OCI-LY1 (cell line): ENCODE data around the gene SURF6.

Experiments used
- H2AFZ ChIP-seq: fragments of 200-600 bp; sonication (generic), shearing (Covaris generic); 2 replicates; pipeline ENCODE4 v1.6.0; 2014; ENCODE audit warnings: antibody characterized with exemption, mild to moderate bottlenecking, low read length
- H3F3A ChIP-seq: fragments of 200-600 bp; sonication (generic), shearing (Covaris generic); 2 replicates; pipeline ENCODE4 v1.6.0; 2014; ENCODE audit warnings: mild to moderate bottlenecking, antibody characterized with exemption, low read length, moderate library complexity; ENCODE audit not compliant: insufficient read depth
- H3K27ac ChIP-seq: fragments of 200-600 bp; sonication (generic); 2 replicates; pipeline ENCODE4 v1.5.1; 2014; ENCODE audit warnings: low read length, mixed run types, mild to moderate bottlenecking, low read depth; ENCODE audit not compliant: poor library complexity, severe bottlenecking
- H3K27me3 ChIP-seq: fragments of 200-600 bp; sonication (generic); 2 replicates; pipeline ENCODE4 v1.6.0; 2014; ENCODE audit warnings: antibody characterized with exemption, mild to moderate bottlenecking, low read length, moderate library complexity; ENCODE audit not compliant: insufficient read depth
- H3K36me3 ChIP-seq: fragments of 200-600 bp; sonication (generic); 2 replicates; pipeline ENCODE4 v1.6.1; 2014; ENCODE audit warnings: mild to moderate bottlenecking, antibody characterized with exemption, low read length, moderate library complexity, mixed read lengths; ENCODE audit not compliant: insufficient read depth
- H3K4me1 ChIP-seq: fragments of 200-600 bp; sonication (generic); 2 replicates; pipeline ENCODE4 v1.5.1; 2014; ENCODE audit warnings: mild to moderate bottlenecking, low read length, moderate library complexity; ENCODE audit not compliant: insufficient read depth, severe bottlenecking
- H3K4me2 ChIP-seq: fragments of 200-600 bp; sonication (generic), shearing (Covaris generic); 2 replicates; pipeline ENCODE4 v1.6.1; 2014; ENCODE audit warnings: low read length
- H3K4me3 ChIP-seq: fragments of 200-600 bp; sonication (generic); 2 replicates; pipeline ENCODE4 v1.5.1; 2014; ENCODE audit warnings: low read length, low read depth, mild to moderate bottlenecking, mixed read lengths; ENCODE audit not compliant: poor library complexity, severe bottlenecking
- H3K79me2 ChIP-seq: fragments of 200-600 bp; shearing (Covaris generic); 2 replicates; pipeline ENCODE4 v1.6.1; 2016; ENCODE audit warnings: mixed run types, low read length, mixed read lengths; ENCODE audit not compliant: insufficient read depth
- H3K9ac ChIP-seq: fragments of 200-600 bp; sonication (generic), shearing (Covaris generic); 2 replicates; pipeline ENCODE4 v1.6.1; 2014; ENCODE audit warnings: mild to moderate bottlenecking, low read length, mixed read lengths
- H3K9me2 ChIP-seq: fragments of 200-600 bp; sonication (generic), shearing (Covaris generic); 2 replicates; pipeline ENCODE4 v1.6.1; 2014; ENCODE audit warnings: low read depth, mild to moderate bottlenecking, low read length, mixed read lengths
- H3K9me3 ChIP-seq: fragments of 200-600 bp; shearing (Covaris generic); 2 replicates; pipeline ENCODE4 v1.6.1; 2014; ENCODE audit warnings: low read length, mixed read lengths
- H4K20me1 ChIP-seq: fragments of 200-600 bp; sonication (generic), shearing (Covaris generic); 2 replicates; pipeline ENCODE4 v1.6.0; 2016; ENCODE audit warnings: mild to moderate bottlenecking, low read length; ENCODE audit not compliant: insufficient read depth
- EZH2 ChIP-seq: fragments of 200-600 bp; sonication (generic), shearing (Covaris generic); IDR thresholded peaks from 2 replicates; pipeline ENCODE4 v1.8.0; 2017; ENCODE audit warnings: borderline replicate concordance, mixed run types, mild to moderate bottlenecking, antibody characterized with exemption, low read length, moderate library complexity, mixed read lengths
- TF ChIP-seq, protein P1 (sequence below): fragments of 200-600 bp; sonication (generic), shearing (Covaris generic); IDR thresholded peaks from 2 replicates; pipeline ENCODE4 v1.5.1; 2017; ENCODE audit warnings: mild to moderate bottlenecking, antibody characterized with exemption, low read length, moderate library complexity, mixed read lengths

SURF6 gene

GRCh38 chr9:133355881-133356357, 19.9 kb upstream of the SURF6 start:
- no peaks in the 10 kb centered on the region for H3K27me3 ChIP-seq
- no peaks in the 10 kb centered on the region for H3K9me2 ChIP-seq
- no peaks in the 10 kb centered on the region for H3K9me3 ChIP-seq
- H3K4me3 ChIP-seq = peak overlapping the region; percentile 90
- H3K79me2 ChIP-seq = no peaks in the 10 kb centered on the region; the same call in 1 of the 2 replicates
- no peaks in the 10 kb centered on the region for H4K20me1 ChIP-seq
- H3K27ac ChIP-seq = peak overlapping the region; percentile 49
- H3F3A ChIP-seq = peaks cover 16% of the 10 kb centered on the region
- H3K4me2 ChIP-seq = peak overlapping the region; percentile 91
- peak overlapping the region; percentile 84 for H3K9ac ChIP-seq
- peaks cover 29% of the 10 kb centered on the region for H3K4me1 ChIP-seq
- H2AFZ ChIP-seq = no peak overlapping the region
- peaks cover 61% of the 10 kb centered on the region for H3K36me3 ChIP-seq
- TF ChIP-seq, protein P1, sequence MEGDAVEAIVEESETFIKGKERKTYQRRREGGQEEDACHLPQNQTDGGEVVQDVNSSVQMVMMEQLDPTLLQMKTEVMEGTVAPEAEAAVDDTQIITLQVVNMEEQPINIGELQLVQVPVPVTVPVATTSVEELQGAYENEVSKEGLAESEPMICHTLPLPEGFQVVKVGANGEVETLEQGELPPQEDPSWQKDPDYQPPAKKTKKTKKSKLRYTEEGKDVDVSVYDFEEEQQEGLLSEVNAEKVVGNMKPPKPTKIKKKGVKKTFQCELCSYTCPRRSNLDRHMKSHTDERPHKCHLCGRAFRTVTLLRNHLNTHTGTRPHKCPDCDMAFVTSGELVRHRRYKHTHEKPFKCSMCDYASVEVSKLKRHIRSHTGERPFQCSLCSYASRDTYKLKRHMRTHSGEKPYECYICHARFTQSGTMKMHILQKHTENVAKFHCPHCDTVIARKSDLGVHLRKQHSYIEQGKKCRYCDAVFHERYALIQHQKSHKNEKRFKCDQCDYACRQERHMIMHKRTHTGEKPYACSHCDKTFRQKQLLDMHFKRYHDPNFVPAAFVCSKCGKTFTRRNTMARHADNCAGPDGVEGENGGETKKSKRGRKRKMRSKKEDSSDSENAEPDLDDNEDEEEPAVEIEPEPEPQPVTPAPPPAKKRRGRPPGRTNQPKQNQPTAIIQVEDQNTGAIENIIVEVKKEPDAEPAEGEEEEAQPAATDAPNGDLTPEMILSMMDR = no peak
- TF ChIP-seq EZH2 = no peak

- peaks cover 61% of the 10 kb centered on the region for H3K36me3 ChIP-seq
- H3K79me2 ChIP-seq = no peaks in the 10 kb centered on the region; the same call in 1 of the 2 replicates
These were observed 18.8 kb upstream of the SURF6 start for GRCh38 chr9:133354766-133355165.

GRCh38 chr9:133353548-133353947, 17.6 kb upstream of the SURF6 start:
- no peak for TF ChIP-seq EZH2
- TF ChIP-seq, protein P1 = no peak
- Histone ChIP-seq H3K36me3 (peaks cover 61% of the 10 kb centered on the region), H3K27me3 (no peaks in the 10 kb centered on the region), H3F3A (peaks cover 26% of the 10 kb centered on the region), H3K9ac (no peak overlapping the region), H3K4me1 (peaks cover 47% of the 10 kb centered on the region), H3K79me2 (peaks cover 8% of the 10 kb centered on the region), H3K27ac (no peak overlapping the region), H2AFZ (no peak overlapping the region), H3K9me3 (no peaks in the 10 kb centered on the region), H3K4me3 (no peak overlapping the region), H3K4me2 (no peak overlapping the region), H4K20me1 (no peaks in the 10 kb centered on the region), H3K9me2 (no peaks in the 10 kb centered on the region)

More at GRCh38 chr9:133354766-133355165, 18.8 kb upstream of the SURF6 start:
- no peaks in the 10 kb centered on the region for H3K9me3 ChIP-seq
- peaks cover 38% of the 10 kb centered on the region for H3K4me1 ChIP-seq
- H3K9ac ChIP-seq = no peak overlapping the region; the same call in 1 of the 2 replicates
- no peak overlapping the region for H2AFZ ChIP-seq
- peak overlapping the region; percentile 90 for H3K4me3 ChIP-seq
- H3F3A ChIP-seq = peaks cover 26% of the 10 kb centered on the region
- TF ChIP-seq, protein P1 = no peak
- TF ChIP-seq EZH2 = no peak
- H3K9me2 ChIP-seq = no peaks in the 10 kb centered on the region
- peak overlapping the region; percentile 13 for H3K27ac ChIP-seq
- H4K20me1 ChIP-seq = no peaks in the 10 kb centered on the region
- H3K4me2 ChIP-seq = peak overlapping the region; percentile 91
- no peaks in the 10 kb centered on the region for H3K27me3 ChIP-seq
